K562 (cell line): ENCODE measurements around the gene TIMM17A. TPM values are rescaled to one million over a fixed set of nuclear protein-coding genes. Genes with fewer than 3 reads are reported as not detected.
A peak's percentile ranks its signal among the peaks of the same experiment; 100 is the strongest.

ENCODE experiments used
- ARID4B ChIP-seq: sonication (generic); formaldehyde crosslinking; IDR thresholded peaks from 2 replicates; pipeline ENCODE4 v1.8.0; 2022; ENCODE audit warnings: mild to moderate bottlenecking, missing genetic modification reagents
- CEBPB ChIP-seq: fragments of 450-650 bp; IDR thresholded peaks from 2 replicates; pipeline ENCODE4 v1.6.1; 2016; ENCODE audit warnings: missing genetic modification characterization, missing compliant biosample characterization
- CHCHD3 ChIP-seq: fragments of 250-450 bp; sonication (Bioruptor Pico); IDR thresholded peaks from 2 replicates; pipeline ENCODE4 v2.1.2; 2022; ENCODE audit warnings: mild to moderate bottlenecking
- ESRRB ChIP-seq: fragments of 250-450 bp; sonication (Bioruptor Pico); IDR thresholded peaks from 2 replicates; pipeline ENCODE4 v1.5.0; 2020; ENCODE audit warnings: mild to moderate bottlenecking, moderate library complexity, borderline replicate concordance
- FIP1L1 ChIP-seq: fragments of 200-400 bp; formaldehyde crosslinking; IDR thresholded peaks from 2 replicates; pipeline ENCODE4 v1.6.1; 2018; ENCODE audit warnings: mild to moderate bottlenecking, low read depth, low read length; ENCODE audit not compliant: poor library complexity, severe bottlenecking
- KLF1 ChIP-seq: fragments of 450-650 bp; IDR thresholded peaks from 2 replicates; pipeline ENCODE4 v1.6.1; 2016; ENCODE audit warnings: missing genetic modification characterization, missing compliant biosample characterization
- NCOR1 ChIP-seq: fragments of 450-650 bp; IDR thresholded peaks from 2 replicates; pipeline ENCODE4 v1.6.1; 2016; ENCODE audit warnings: mild to moderate bottlenecking, moderate library complexity
- NR2C1 ChIP-seq, 2 experiments: fragments of 450-650 bp; IDR thresholded peaks; 2 replicates each; pipeline ENCODE4 v1.6.1; 2017; ENCODE audit warnings: mild to moderate bottlenecking in 2 of 2, antibody characterized with exemption in 1 of 2, inconsistent platforms in 1 of 2, missing compliant biosample characterization in 1 of 2, missing genetic modification characterization in 1 of 2
- RAD21 ChIP-seq, 2 experiments: fragments of 250-450 bp in 1 of 2; fragments of 450-650 bp in 1 of 2; sonication (Bioruptor Pico) in 1 of 2; formaldehyde crosslinking in 1 of 2; IDR thresholded peaks in 1 of 2; conservative IDR thresholded peaks in 1 of 2; 2 replicates each; pipeline versions ENCODE4 v1.4.0 to v1.8.0; 2020 to 2022; ENCODE audit warnings: mild to moderate bottlenecking in 2 of 2, moderate library complexity in 1 of 2
- SMAD3 ChIP-seq: fragments of 450-650 bp; formaldehyde crosslinking; conservative IDR thresholded peaks from 2 replicates; pipeline ENCODE4 v1.4.0; 2020; ENCODE audit warnings: mild to moderate bottlenecking
- TAF9B ChIP-seq: fragments of 450-650 bp; IDR thresholded peaks from 2 replicates; pipeline ENCODE4 v1.6.1; 2018; ENCODE audit warnings: mild to moderate bottlenecking; ENCODE audit not compliant: partially characterized antibody
- TBL1XR1 ChIP-seq, 2 experiments: IDR thresholded peaks; 2 replicates each; pipeline ENCODE4 v1.6.1; 2012; ENCODE audit warnings: improper control_type of control experiment in 2 of 2, low read length in 2 of 2, mild to moderate bottlenecking in 1 of 2
- TCF7L2 ChIP-seq: fragments of 150-350 bp; IDR thresholded peaks from 2 replicates; pipeline ENCODE4 v1.6.1; 2016; ENCODE audit warnings: low read depth, mild to moderate bottlenecking, low read length, moderate library complexity
- TFAP4 ChIP-seq: sonication (generic); formaldehyde crosslinking; IDR thresholded peaks from 2 replicates; pipeline ENCODE4 v1.8.0; 2022; ENCODE audit warnings: missing genetic modification reagents, mild to moderate bottlenecking, moderate library complexity, borderline replicate concordance
- ZNF140 ChIP-seq: fragments of 250-450 bp; sonication (Bioruptor Pico); IDR thresholded peaks from 2 replicates; pipeline ENCODE4 v1.8.0; 2021; ENCODE audit warnings: moderate library complexity, mild to moderate bottlenecking, inconsistent platforms
- ZNF263 ChIP-seq: sonication (generic); formaldehyde crosslinking; IDR thresholded peaks from 2 replicates; pipeline ENCODE4 v1.8.0; 2022; ENCODE audit warnings: mild to moderate bottlenecking, missing genetic modification reagents, borderline replicate concordance
- ZNF347 ChIP-seq: fragments of 450-650 bp; formaldehyde crosslinking; IDR thresholded peaks from 2 replicates; pipeline ENCODE4 v1.4.0; 2020; ENCODE audit warnings: low read depth, mild to moderate bottlenecking, moderate library complexity
- ZNF518B ChIP-seq: fragments of 250-450 bp; sonication (Bioruptor Pico); IDR thresholded peaks from 2 replicates; pipeline ENCODE4 v1.5.0; 2021; ENCODE audit warnings: mild to moderate bottlenecking, moderate library complexity
- ZNF766 ChIP-seq: fragments of 200-800 bp; sonication (Bioruptor generic); conservative IDR thresholded peaks from 2 replicates; pipeline ENCODE4 v1.6.1; 2016; ENCODE audit warnings: missing genetic modification characterization, missing compliant biosample characterization
- ZSCAN32 ChIP-seq: fragments of 450-650 bp; formaldehyde crosslinking; IDR thresholded peaks from 2 replicates; pipeline ENCODE4 v1.4.0; 2020; ENCODE audit warnings: mild to moderate bottlenecking, moderate library complexity
- polyA plus RNA-seq, 8 experiments: library from polyadenylated mRNA; depleted of rRNA in 4 of 8; stranded (reverse) in 5 of 8; unstranded in 3 of 8; fragments of >200 nt; fragmentation: Nextera tagmentation in 2 of 8; fragmentation: Illumina TruSeq in 1 of 8; extraction: Ambion mirVana in 2 of 8; extraction: Trizol in 1 of 8; gene quantifications; 2 replicates each; pipeline versions ENCODE4 v1.2.1 to v1.2.3, GENCODE V29; 2011 to 2014; ENCODE audit warnings: inconsistent platforms in 1 of 8, missing spikeins in 1 of 8
- total RNA-seq, 7 experiments: library from RNA; depleted of rRNA in 6 of 7; stranded (reverse); fragments of >200 nt in 6 of 7; fragmentation: Illumina TruSeq in 2 of 7; extraction: Trizol in 2 of 7; gene quantifications; 2 replicates each; pipeline versions ENCODE4 v1.2.1 to v1.2.3, GENCODE V29; 2011 to 2021; ENCODE audit warnings: low replicate concordance in 1 of 7

TIMM17A gene
- total and polyA plus RNA-seq, 9 of the 15 experiments (the other 6 are each of a cell fraction or from before 2014, with no cell fraction given): 116 to 744 (median 180) TPM

GRCh38 chr1:201999625-202000238 is 44.4 kb downstream of the TIMM17A start (continued):
- no peak for TF ChIP-seq ZNF518B
- no peak for TF ChIP-seq TCF7L2
- no peak for TF ChIP-seq TBL1XR1 (IDR thresholded peaks at IDR 0.05; ENCODE audit: low read length in 2 of 2)
- no peak for TF ChIP-seq ZNF766 (CRISPR knock-in tag)
- TF ChIP-seq TFAP4 (CRISPR knock-in tag): peak; percentile 40; the same call in 1 of the 2 replicates
- no peak for TF ChIP-seq NCOR1
- TF ChIP-seq NR2C1 (IDR thresholded peaks at IDR 0.05): no peak
- no peak for TF ChIP-seq NR2C1 (tag; IDR thresholded peaks at IDR 0.05)
- no peak for TF ChIP-seq CHCHD3
- no peak for TF ChIP-seq ZSCAN32 (CRISPR knock-in tag)
- TF ChIP-seq ZNF263: peak; percentile 27; the same call in 1 of the 2 replicates
- no peak for TF ChIP-seq ESRRB (CRISPR knock-in tag)
- TF ChIP-seq CEBPB (tag): no peak
- no peak for TF ChIP-seq FIP1L1
- no peak for TF ChIP-seq TAF9B
- peak; percentile 73 to 86 for TF ChIP-seq RAD21 (CRISPR knock-in tag; conservative IDR thresholded peaks at IDR 0.05 in 1 of 2, IDR thresholded peaks at IDR 0.05 in 1 of 2)
- TF ChIP-seq SMAD3 (CRISPR knock-in tag): no peak
- no peak for TF ChIP-seq KLF1
- TF ChIP-seq ZNF347 (CRISPR knock-in tag): no peak
- no peak for TF ChIP-seq ZNF140 (CRISPR knock-in tag)
- 0 out of 2 replicates have a peak, but pooled peaks have one; percentile 9 for TF ChIP-seq ARID4B (CRISPR knock-in tag)
